SK-N-SH treated with all-trans-retinoic acid at 6 μM for 48 hours (cell line): ENCODE measurements around the gene JAKMIP1.

Experiments
- ATAC-seq: fragments of 200-7000 bp; cut with Tn5 transposase; 3 replicates; pipeline ENCODE4 v1.9.1; 2020; ENCODE audit warnings: mild to moderate bottlenecking, moderate library complexity
- ARNTL ChIP-seq: fragments of 450-650 bp; formaldehyde crosslinking; IDR thresholded peaks from 2 replicates; pipeline ENCODE4 v1.5.0; 2020; ENCODE audit warnings: low read depth, mild to moderate bottlenecking, moderate library complexity, borderline replicate concordance
- BACH2 ChIP-seq: fragments of 250-450 bp; sonication (Bioruptor Pico); IDR thresholded peaks from 2 replicates; pipeline ENCODE4 v1.9.0; 2021; ENCODE audit warnings: mild to moderate bottlenecking, borderline replicate concordance
- CSDC2 ChIP-seq: fragments of 250-450 bp; sonication (Bioruptor Pico); IDR thresholded peaks from 2 replicates; pipeline ENCODE4 v1.5.0; 2020; ENCODE audit warnings: mild to moderate bottlenecking, moderate library complexity
- ESRRG ChIP-seq: fragments of 250-450 bp; sonication (Bioruptor Pico); IDR thresholded peaks from 2 replicates; pipeline ENCODE4 v1.6.1; 2021; ENCODE audit warnings: mild to moderate bottlenecking
- GLIS3 ChIP-seq: fragments of 250-450 bp; sonication (Bioruptor Pico); IDR thresholded peaks from 2 replicates; pipeline ENCODE4 v1.5.0; 2020; ENCODE audit warnings: mild to moderate bottlenecking, moderate library complexity
- ISL1 ChIP-seq: fragments of 250-450 bp; sonication (Bioruptor Pico); IDR thresholded peaks from 2 replicates; pipeline ENCODE4 v2.1.2; 2022; ENCODE audit warnings: mild to moderate bottlenecking, moderate library complexity
- OSR1 ChIP-seq: fragments of 250-450 bp; sonication (Bioruptor Pico); IDR thresholded peaks from 2 replicates; pipeline ENCODE4 v1.8.0; 2022; ENCODE audit warnings: moderate library complexity, mild to moderate bottlenecking, inconsistent platforms
- PPARA ChIP-seq: fragments of 250-450 bp; sonication (Bioruptor Pico); IDR thresholded peaks from 2 replicates; pipeline ENCODE4 v1.5.0; 2020; ENCODE audit warnings: mild to moderate bottlenecking, borderline replicate concordance
- RARB ChIP-seq: fragments of 250-450 bp; sonication (Bioruptor Pico); IDR thresholded peaks from 2 replicates; pipeline ENCODE4 v1.8.0; 2021; ENCODE audit warnings: mild to moderate bottlenecking, moderate library complexity
- SNAI2 ChIP-seq: fragments of 250-450 bp; sonication (Bioruptor Pico); IDR thresholded peaks from 2 replicates; pipeline ENCODE4 v1.5.0; 2020; ENCODE audit warnings: mild to moderate bottlenecking, moderate library complexity
- TCF4 ChIP-seq: fragments of 250-450 bp; sonication (Bioruptor Pico); IDR thresholded peaks from 2 replicates; pipeline ENCODE4 v1.8.0; 2021; ENCODE audit warnings: mild to moderate bottlenecking, moderate library complexity, borderline replicate concordance
- TOX ChIP-seq: fragments of 250-450 bp; sonication (Bioruptor Pico); IDR thresholded peaks from 2 replicates; pipeline ENCODE4 v1.8.0; 2021; ENCODE audit warnings: mild to moderate bottlenecking, moderate library complexity, borderline replicate concordance
- ZC3H10 ChIP-seq: fragments of 250-450 bp; sonication (Bioruptor Pico); IDR thresholded peaks from 2 replicates; pipeline ENCODE4 v1.5.1; 2021; ENCODE audit warnings: mild to moderate bottlenecking, moderate library complexity
- ZFP3 ChIP-seq: fragments of 250-450 bp; sonication (Bioruptor Pico); IDR thresholded peaks from 2 replicates; pipeline ENCODE4 v1.5.0; 2020; ENCODE audit warnings: mild to moderate bottlenecking, moderate library complexity
- ZFP30 ChIP-seq: fragments of 450-650 bp; formaldehyde crosslinking; IDR thresholded peaks from 2 replicates; pipeline ENCODE4 v1.5.0; 2022; ENCODE audit warnings: mild to moderate bottlenecking, moderate library complexity
- ZNF565 ChIP-seq: fragments of 450-650 bp; formaldehyde crosslinking; conservative IDR thresholded peaks from 2 replicates; pipeline ENCODE4 v1.5.0; 2020; ENCODE audit warnings: low read depth, mild to moderate bottlenecking, moderate library complexity
- ZNF70 ChIP-seq: fragments of 450-650 bp; formaldehyde crosslinking; IDR thresholded peaks from 2 replicates; pipeline ENCODE4 v1.5.0; 2020; ENCODE audit warnings: mild to moderate bottlenecking, moderate library complexity
- ZNF8 ChIP-seq: fragments of 450-650 bp; formaldehyde crosslinking; IDR thresholded peaks from 2 replicates; pipeline ENCODE4 v1.5.0; 2020; ENCODE audit warnings: mild to moderate bottlenecking, moderate library complexity
- TF ChIP-seq, protein P1 (sequence below): fragments of 250-450 bp; sonication (Bioruptor Pico); IDR thresholded peaks from 2 replicates; pipeline ENCODE4 v1.8.0; 2021; ENCODE audit warnings: low read depth, mild to moderate bottlenecking, moderate library complexity, borderline replicate concordance
- TF ChIP-seq, protein P2 (sequence below): fragments of 250-450 bp; sonication (Bioruptor Pico); IDR thresholded peaks from 2 replicates; pipeline ENCODE4 v1.5.0; 2020; ENCODE audit warnings: mild to moderate bottlenecking, moderate library complexity
- TF ChIP-seq, protein P3 (sequence below): fragments of 250-450 bp; sonication (Bioruptor Pico); IDR thresholded peaks from 2 replicates; pipeline ENCODE4 v1.5.1; 2021; ENCODE audit warnings: mild to moderate bottlenecking, moderate library complexity

JAKMIP1 gene

DNA sequence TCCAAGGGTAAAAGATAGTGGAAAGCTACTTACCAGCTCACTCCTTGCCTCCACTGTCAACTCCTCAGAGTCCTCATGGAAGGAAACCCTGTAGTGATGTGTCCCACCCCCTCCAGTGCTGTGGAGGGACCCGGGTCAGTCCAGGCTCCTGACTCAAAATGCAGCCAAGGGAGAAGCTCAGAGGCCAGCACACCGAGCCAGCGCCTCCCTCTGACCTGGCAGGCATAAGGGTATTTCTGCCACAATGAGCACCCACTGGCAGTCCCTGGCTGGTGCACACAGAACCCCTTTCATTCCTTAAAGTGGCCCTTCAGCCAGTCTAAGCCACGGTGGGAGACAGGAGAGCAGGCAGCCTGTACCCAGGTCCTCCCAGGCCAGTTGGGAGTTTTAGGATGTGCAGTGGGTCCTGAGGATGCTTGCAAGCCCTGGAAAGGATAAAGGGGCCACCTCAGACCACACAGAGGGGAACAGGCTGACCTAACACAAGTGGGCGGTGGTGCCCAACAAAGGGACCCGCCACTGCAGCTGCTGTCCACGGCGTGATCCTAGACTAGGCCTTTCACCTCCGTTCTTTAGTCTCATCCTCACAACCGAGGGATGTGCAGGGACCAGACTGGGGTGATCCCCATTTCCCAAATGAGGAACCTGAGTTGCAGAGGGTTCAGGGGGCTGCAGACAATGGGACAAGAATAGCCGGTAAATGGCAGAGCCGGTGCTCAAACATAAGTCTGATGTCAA, 5.7 kb downstream of the JAKMIP1 start:
- TF ChIP-seq ZNF565 (CRISPR knock-in tag), result no peak
- no peak for ATAC-seq

DNA sequence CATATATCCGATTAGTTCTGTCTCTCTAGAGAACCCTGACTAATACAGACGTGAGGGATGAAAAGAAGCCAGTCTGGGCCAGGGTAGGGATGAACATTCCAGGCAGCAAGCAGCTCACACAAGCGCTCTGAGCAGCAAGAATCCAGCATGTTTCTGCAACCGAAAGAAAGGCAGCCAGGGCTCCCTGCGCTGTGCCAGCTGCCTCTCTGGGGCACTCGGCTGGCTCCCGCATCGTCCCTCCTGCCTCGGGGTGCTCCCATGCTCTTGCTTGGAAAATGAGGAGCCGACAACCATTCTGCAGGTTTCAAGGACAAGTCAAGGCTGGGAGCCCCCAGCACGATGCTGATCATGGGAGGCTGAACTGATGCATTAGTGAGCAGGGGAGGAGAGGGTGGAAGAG, 7.0 kb downstream of the JAKMIP1 start:
- no peak for ATAC-seq
- no peak for TF ChIP-seq ZNF8 (CRISPR knock-in tag)
- no peak for TF ChIP-seq CSDC2
- TF ChIP-seq, protein P1, sequence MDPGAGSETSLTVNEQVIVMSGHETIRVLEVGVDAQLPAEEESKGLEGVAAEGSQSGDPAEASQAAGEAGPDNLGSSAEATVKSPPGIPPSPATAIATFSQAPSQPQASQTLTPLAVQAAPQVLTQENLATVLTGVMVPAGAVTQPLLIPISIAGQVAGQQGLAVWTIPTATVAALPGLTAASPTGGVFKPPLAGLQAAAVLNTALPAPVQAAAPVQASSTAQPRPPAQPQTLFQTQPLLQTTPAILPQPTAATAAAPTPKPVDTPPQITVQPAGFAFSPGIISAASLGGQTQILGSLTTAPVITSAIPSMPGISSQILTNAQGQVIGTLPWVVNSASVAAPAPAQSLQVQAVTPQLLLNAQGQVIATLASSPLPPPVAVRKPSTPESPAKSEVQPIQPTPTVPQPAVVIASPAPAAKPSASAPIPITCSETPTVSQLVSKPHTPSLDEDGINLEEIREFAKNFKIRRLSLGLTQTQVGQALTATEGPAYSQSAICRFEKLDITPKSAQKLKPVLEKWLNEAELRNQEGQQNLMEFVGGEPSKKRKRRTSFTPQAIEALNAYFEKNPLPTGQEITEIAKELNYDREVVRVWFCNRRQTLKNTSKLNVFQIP, result no peak
- no peak for TF ChIP-seq SNAI2 (CRISPR knock-in tag)
- no peak for TF ChIP-seq ZC3H10 (CRISPR knock-in tag)
- TF ChIP-seq, protein P2, sequence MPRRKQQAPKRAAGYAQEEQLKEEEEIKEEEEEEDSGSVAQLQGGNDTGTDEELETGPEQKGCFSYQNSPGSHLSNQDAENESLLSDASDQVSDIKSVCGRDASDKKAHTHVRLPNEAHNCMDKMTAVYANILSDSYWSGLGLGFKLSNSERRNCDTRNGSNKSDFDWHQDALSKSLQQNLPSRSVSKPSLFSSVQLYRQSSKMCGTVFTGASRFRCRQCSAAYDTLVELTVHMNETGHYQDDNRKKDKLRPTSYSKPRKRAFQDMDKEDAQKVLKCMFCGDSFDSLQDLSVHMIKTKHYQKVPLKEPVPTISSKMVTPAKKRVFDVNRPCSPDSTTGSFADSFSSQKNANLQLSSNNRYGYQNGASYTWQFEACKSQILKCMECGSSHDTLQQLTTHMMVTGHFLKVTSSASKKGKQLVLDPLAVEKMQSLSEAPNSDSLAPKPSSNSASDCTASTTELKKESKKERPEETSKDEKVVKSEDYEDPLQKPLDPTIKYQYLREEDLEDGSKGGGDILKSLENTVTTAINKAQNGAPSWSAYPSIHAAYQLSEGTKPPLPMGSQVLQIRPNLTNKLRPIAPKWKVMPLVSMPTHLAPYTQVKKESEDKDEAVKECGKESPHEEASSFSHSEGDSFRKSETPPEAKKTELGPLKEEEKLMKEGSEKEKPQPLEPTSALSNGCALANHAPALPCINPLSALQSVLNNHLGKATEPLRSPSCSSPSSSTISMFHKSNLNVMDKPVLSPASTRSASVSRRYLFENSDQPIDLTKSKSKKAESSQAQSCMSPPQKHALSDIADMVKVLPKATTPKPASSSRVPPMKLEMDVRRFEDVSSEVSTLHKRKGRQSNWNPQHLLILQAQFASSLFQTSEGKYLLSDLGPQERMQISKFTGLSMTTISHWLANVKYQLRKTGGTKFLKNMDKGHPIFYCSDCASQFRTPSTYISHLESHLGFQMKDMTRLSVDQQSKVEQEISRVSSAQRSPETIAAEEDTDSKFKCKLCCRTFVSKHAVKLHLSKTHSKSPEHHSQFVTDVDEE (CRISPR knock-in tag), result no peak
- TF ChIP-seq TOX (CRISPR knock-in tag), result no peak
- no peak for TF ChIP-seq TCF4 (CRISPR knock-in tag)
- TF ChIP-seq ZFP3 (CRISPR knock-in tag), result no peak
- no peak for TF ChIP-seq ZFP30
- no peak for TF ChIP-seq RARB (CRISPR knock-in tag)
- TF ChIP-seq ARNTL (CRISPR knock-in tag), result no peak
- TF ChIP-seq GLIS3, result no peak
- TF ChIP-seq ESRRG (CRISPR knock-in tag), result no peak

DNA sequence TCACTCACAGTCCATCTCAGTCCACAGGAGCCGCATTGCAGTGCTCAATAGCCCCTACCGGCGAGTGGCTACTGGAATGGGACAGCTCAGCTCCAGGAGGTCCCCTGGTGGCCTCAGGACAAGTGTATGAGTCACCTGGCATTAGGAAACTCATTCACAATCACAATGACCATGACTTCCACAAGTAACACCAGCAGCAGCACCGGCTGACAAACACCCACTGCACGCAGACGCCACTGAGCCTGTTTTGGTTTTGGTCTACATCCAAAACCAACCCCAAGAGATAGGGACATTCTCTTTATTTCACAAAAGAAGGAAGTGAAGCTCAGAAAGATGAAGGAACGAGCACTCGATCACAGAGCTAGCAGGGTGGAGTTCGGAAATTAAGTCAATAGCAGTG, 8.1 kb downstream of the JAKMIP1 start:
- no peak for TF ChIP-seq ISL1 (CRISPR knock-in tag)
- no peak for TF ChIP-seq RARB (CRISPR knock-in tag)
- no peak for TF ChIP-seq BACH2 (CRISPR knock-in tag)
- no peak for TF ChIP-seq GLIS3
- TF ChIP-seq, protein P3, sequence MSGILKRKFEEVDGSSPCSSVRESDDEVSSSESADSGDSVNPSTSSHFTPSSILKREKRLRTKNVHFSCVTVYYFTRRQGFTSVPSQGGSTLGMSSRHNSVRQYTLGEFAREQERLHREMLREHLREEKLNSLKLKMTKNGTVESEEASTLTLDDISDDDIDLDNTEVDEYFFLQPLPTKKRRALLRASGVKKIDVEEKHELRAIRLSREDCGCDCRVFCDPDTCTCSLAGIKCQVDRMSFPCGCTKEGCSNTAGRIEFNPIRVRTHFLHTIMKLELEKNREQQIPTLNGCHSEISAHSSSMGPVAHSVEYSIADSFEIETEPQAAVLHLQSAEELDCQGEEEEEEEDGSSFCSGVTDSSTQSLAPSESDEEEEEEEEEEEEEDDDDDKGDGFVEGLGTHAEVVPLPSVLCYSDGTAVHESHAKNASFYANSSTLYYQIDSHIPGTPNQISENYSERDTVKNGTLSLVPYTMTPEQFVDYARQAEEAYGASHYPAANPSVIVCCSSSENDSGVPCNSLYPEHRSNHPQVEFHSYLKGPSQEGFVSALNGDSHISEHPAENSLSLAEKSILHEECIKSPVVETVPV (CRISPR knock-in tag), result no peak
- TF ChIP-seq ZFP30, result no peak
- no peak for TF ChIP-seq ZFP3 (CRISPR knock-in tag)
- TF ChIP-seq, protein P1, result no peak
- no peak for TF ChIP-seq PPARA (CRISPR knock-in tag)
- TF ChIP-seq ZC3H10 (CRISPR knock-in tag), result no peak
- TF ChIP-seq CSDC2, result no peak
- TF ChIP-seq ZNF70, result no peak
- TF ChIP-seq OSR1 (CRISPR knock-in tag), result no peak
- TF ChIP-seq, protein P2 (CRISPR knock-in tag), result no peak
- no peak for TF ChIP-seq TOX (CRISPR knock-in tag)
- TF ChIP-seq ESRRG (CRISPR knock-in tag), result no peak
- no peak for TF ChIP-seq ARNTL (CRISPR knock-in tag)
- TF ChIP-seq ZNF8 (CRISPR knock-in tag), result no peak
- no peak for ATAC-seq
